ENCODE measurements around the gene GABRA5.

DNA sequence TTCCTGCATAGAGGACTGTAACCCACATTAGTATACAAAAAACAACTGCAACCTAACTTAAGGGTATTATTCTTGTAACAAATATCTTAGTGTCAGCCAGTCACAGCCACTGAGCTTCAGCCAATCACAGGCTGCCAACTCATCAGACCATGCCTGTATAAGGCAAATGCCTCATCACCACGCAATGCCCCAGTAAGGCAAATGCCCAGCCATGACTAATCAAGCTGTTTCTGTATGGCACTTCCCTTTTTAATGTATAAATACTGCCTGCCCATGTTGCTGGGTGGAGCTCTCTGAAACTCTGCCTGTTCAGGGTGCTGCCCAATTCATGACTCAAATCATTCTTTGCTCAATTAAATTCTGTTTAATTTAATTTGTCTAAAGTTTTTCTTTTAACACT, 18.4 kb upstream of the GABRA5 start:
- no peak for TF ChIP-seq EZH2phosphoT487 (IDR thresholded peaks at IDR 0.05; ENCODE audit: insufficient read depth, low read depth)
- no peak for TF ChIP-seq EZH2 (IDR thresholded peaks at IDR 0.05; ENCODE audit: insufficient read depth, poor library complexity, severe bottlenecking)

Data from GM23248 (cell line).